ENCODE results near the gene CAPN8.

- TF ChIP-seq CTCF (IDR thresholded peaks at IDR 0.05), result no peak
- TF ChIP-seq POLR2A (IDR thresholded peaks at IDR 0.05), result no peak
Measured at GRCh38 chr1:223691121-223691520, 25.6 kb upstream of the CAPN8 start.
